Psoas muscle (tissue), 8 donors: Measurements from ENCODE around the gene HAUS5. TPM values are rescaled to one million over a fixed set of nuclear protein-coding genes. Genes with fewer than 3 reads are reported as not detected.
"Not testable (repeated sequence)": the region's sequence is repeated elsewhere in the genome, so short reads cannot be mapped to it uniquely, and the experiment has no call there.

Experiments
- ATAC-seq, 4 donors: fragments of 200-7000 bp; cut with Tn5 transposase; one replicate each; pipeline ENCODE4 v1.9.1; 2020; ENCODE audit warnings: moderate library complexity in 3 of 4, mild to moderate bottlenecking in 2 of 4
- DNase-seq, 2 donors: peaks; one replicate each; pipeline ENCODE4 v3.0.0-alpha.2; 2020
- H3K27ac ChIP-seq: fragments of 200-600 bp; one replicate; pipeline ENCODE4 v1.8.0; 2022
- H3K27me3 ChIP-seq, 3 donors: fragments of 200-600 bp in 1 of 3; one replicate each; pipeline versions ENCODE4 v1.6.1 to v1.8.0; 2013 to 2022; ENCODE audit warnings: low read length in 2 of 3, mild to moderate bottlenecking in 2 of 3, moderate library complexity in 1 of 3; ENCODE audit not compliant: insufficient read depth in 3 of 3
- H3K36me3 ChIP-seq, 2 donors: fragments of 200-600 bp in 1 of 2; one replicate each; pipeline versions ENCODE4 v1.6.1 to v1.8.0; 2013 to 2022; ENCODE audit warnings: low read depth in 1 of 2, mild to moderate bottlenecking in 1 of 2, moderate library complexity in 1 of 2; ENCODE audit not compliant: insufficient read depth in 1 of 2
- H3K4me1 ChIP-seq: fragments of 200-600 bp; one replicate; pipeline ENCODE4 v1.8.0; 2022
- H3K4me3 ChIP-seq: fragments of 200-600 bp; one replicate; pipeline ENCODE4 v1.8.0; 2022; ENCODE audit warnings: mild to moderate bottlenecking
- H3K9me3 ChIP-seq: fragments of 200-600 bp; one replicate; pipeline ENCODE4 v1.8.0; 2022
- CTCF ChIP-seq: fragments of 200-600 bp; IDR thresholded peaks from one replicate; pipeline ENCODE4 v1.8.0; 2022; ENCODE audit warnings: antibody characterized with exemption
- WGBS, 3 donors: extraction: QIAGEN DNeasy Blood & Tissue Kit; methylation state at CpG; one replicate each; pipeline versions ENCODE4 v1.1.6 to v1.1.7; 2013; 5-methylcytosine and 5-hydroxymethylcytosine counted together
- intact Hi-C, 2 donors: fragments of 100-400 bp; cut with DNase I; formaldehyde crosslinking; loops; one replicate each; pipeline versions ENCODE4 v1.11.0 to v1.14.2; 2022
- polyA plus RNA-seq, 3 donors: library from polyadenylated mRNA; stranded (reverse); fragments of 200-250 nt; gene quantifications; one replicate each; pipeline ENCODE4 v1.2.3, GENCODE V29; 2013
- total RNA-seq, 4 donors: library from RNA; stranded (reverse); fragmentation: NEBNext Ultra II Directional in 2 of 4; extraction: Animal tissue kit (Norgen Biotek cat#: 25700) in 2 of 4; gene quantifications; one replicate each; pipeline versions ENCODE4 v1.2.1 to v1.2.4, GENCODE V29; 2021 to 2023
- donor health status: healthy with polysubstance abuse.
- donor health status: DM: no; HTN: no; CAD: no; lungs with moderate emphysema.
- donor health status: Bipolar disorder and iron deficiency.
- donor health status: healthy.
- donor health status: DM: yes; HTN: yes; CAD: no.
- donor health status: DM: no; HTN: no; CAD: no.
- donor health status: DM: no; HTN: no; CAD: no.
- donor health status: DM: yes; HTN: yes; CAD: no.

HAUS5 gene
- total and polyA plus RNA-seq, 7 donors, result 2.5 to 6.1 (median 3.6) TPM

GRCh38 chr19:35645680-35646511, 33.4 kb downstream of the HAUS5 start:
- WGBS, 3 donors, result 76 to 80% (median 77%) methylated on average over 7 of the region's 7 CpGs
- Histone ChIP-seq H3K36me3 (peaks cover 1 to 15% of the 10 kb centered on the region in 2 donors), H3K27me3 (no peaks in the 10 kb centered on the region), H3K4me1 (peaks cover 21% of the 10 kb centered on the region), H3K4me3 (peak overlapping the region; percentile 67), H3K9me3 (no peaks in the 10 kb centered on the region), H3K27ac (no peak overlapping the region)
- intact Hi-C loops, result loop anchor here in 1 of 2 donors (5.0 kb wide), 2 partner anchors 71 to 99 kb away; partner anchors contain the start of genes KMT2B and TMEM147
- DNase-seq (no peak), ATAC-seq (no peak)
- TF ChIP-seq CTCF, result no peak

- Histone ChIP-seq H3K4me1 (peaks cover 20% of the 10 kb centered on the region), H3K36me3 (peaks cover 8 to 38% of the 10 kb centered on the region in 2 donors)
These were observed 35.8 kb downstream of the HAUS5 start, which contains the start of gene COX6B1 for GRCh38 chr19:35648017-35648961. COX6B1 (plus strand) TSS chr19:35648323; CDS start chr19:35651244, 2,921 bp downstream.

GRCh38 chr19:35650581-35650980, 38.0 kb downstream of the HAUS5 start:
- TF ChIP-seq CTCF, result no peak
- H3K4me1 ChIP-seq, result peaks cover 17% of the 10 kb centered on the region
- DNase-seq, result no peak
- no peak for ATAC-seq
- H3K4me3 ChIP-seq, result no peak overlapping the region
- no peak overlapping the region for H3K27ac ChIP-seq
- WGBS, 3 donors, result 74 to 79% (median 77%) methylated on average over 9 of the region's 9 CpGs
- no peaks in the 10 kb centered on the region for H3K9me3 ChIP-seq
- peaks cover 11 to 61% of the 10 kb centered on the region in 2 donors for H3K36me3 ChIP-seq
- no peaks in the 10 kb centered on the region for H3K27me3 ChIP-seq
- intact Hi-C loops, result no loop called here

More at GRCh38 chr19:35648017-35648961, 35.8 kb downstream of the HAUS5 start, which contains the start of gene COX6B1:
- DNase-seq, result peak; percentile 92 to 95
- peak; percentile 84 to 91 (median 90) for ATAC-seq
- Histone ChIP-seq H3K4me3 (peak within 1 kb of the TSS; percentile 97), H3K27me3 (no peaks in the 10 kb centered on the region), H3K27ac (peak within 1 kb of the TSS; percentile 91), H3K9me3 (no peaks in the 10 kb centered on the region)
- WGBS, 3 donors, result 0% methylated on average over 46 of the region's 46 CpGs
- intact Hi-C loops, result loop anchor here in 1 of 2 donors (5.0 kb wide), 2 partner anchors 69 to 101 kb away; partner anchors contain the start of genes KMT2B and TMEM147
- no peak for TF ChIP-seq CTCF

- H3K4me1 ChIP-seq, H3K4me3 ChIP-seq, H3K9me3 ChIP-seq, H3K27me3 ChIP-seq, DNase-seq, intact Hi-C loops, H3K27ac ChIP-seq, ATAC-seq: not testable (repeated sequence)
- peaks cover 14 to 97% of the 10 kb centered on the region in 2 donors for H3K36me3 ChIP-seq
- WGBS, 3 donors, result 93 to 97% (median 94%) methylated on average over 6 of the region's 6 CpGs
These were observed 42.3 kb downstream of the HAUS5 start for GRCh38 chr19:35654828-35655227.
